Nephron progenitor cell (in vitro differentiated cells): Measurements from ENCODE around the gene KDM2B.

Source experiments
- DNase-seq: peaks from one replicate; pipeline ENCODE4 v3.0.0; 2021
- H3K27ac Mint-ChIP-seq: 2 replicates; pipeline ENCODE4 v1.8.0; 2021; ENCODE audit warnings: mild to moderate bottlenecking, moderate library complexity, mixed read lengths
- H3K27me3 Mint-ChIP-seq: 2 replicates; pipeline ENCODE4 v1.8.0; 2021; ENCODE audit warnings: mild to moderate bottlenecking, low read depth, mixed read lengths; ENCODE audit not compliant: poor library complexity
- H3K36me3 Mint-ChIP-seq: 2 replicates; pipeline ENCODE4 v1.8.0; 2021; ENCODE audit warnings: low read depth, mixed read lengths
- H3K4me1 Mint-ChIP-seq: 2 replicates; pipeline ENCODE4 v1.8.0; 2021; ENCODE audit warnings: mixed read lengths
- H3K4me3 Mint-ChIP-seq: 2 replicates; pipeline ENCODE4 v1.8.0; 2021; ENCODE audit warnings: mild to moderate bottlenecking, moderate library complexity, mixed read lengths
- H3K9me3 Mint-ChIP-seq: 2 replicates; pipeline ENCODE4 v1.8.0; 2021; ENCODE audit warnings: mild to moderate bottlenecking, moderate library complexity, mixed read lengths
- TF ChIP-seq, protein P1 (sequence below): fragments of 200-600 bp; sonication (generic); IDR thresholded peaks from 2 replicates; pipeline ENCODE4 v1.5.0; 2021; ENCODE audit warnings: antibody characterized with exemption

KDM2B gene

GRCh38 chr12:121620333-121620891 is 39.6 kb upstream of the KDM2B start:
- TF ChIP-seq, protein P1, sequence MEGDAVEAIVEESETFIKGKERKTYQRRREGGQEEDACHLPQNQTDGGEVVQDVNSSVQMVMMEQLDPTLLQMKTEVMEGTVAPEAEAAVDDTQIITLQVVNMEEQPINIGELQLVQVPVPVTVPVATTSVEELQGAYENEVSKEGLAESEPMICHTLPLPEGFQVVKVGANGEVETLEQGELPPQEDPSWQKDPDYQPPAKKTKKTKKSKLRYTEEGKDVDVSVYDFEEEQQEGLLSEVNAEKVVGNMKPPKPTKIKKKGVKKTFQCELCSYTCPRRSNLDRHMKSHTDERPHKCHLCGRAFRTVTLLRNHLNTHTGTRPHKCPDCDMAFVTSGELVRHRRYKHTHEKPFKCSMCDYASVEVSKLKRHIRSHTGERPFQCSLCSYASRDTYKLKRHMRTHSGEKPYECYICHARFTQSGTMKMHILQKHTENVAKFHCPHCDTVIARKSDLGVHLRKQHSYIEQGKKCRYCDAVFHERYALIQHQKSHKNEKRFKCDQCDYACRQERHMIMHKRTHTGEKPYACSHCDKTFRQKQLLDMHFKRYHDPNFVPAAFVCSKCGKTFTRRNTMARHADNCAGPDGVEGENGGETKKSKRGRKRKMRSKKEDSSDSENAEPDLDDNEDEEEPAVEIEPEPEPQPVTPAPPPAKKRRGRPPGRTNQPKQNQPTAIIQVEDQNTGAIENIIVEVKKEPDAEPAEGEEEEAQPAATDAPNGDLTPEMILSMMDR = no peak
- H3K9me3 Mint-ChIP-seq = no peaks in the 10 kb centered on the region
- peaks cover 32% of the 10 kb centered on the region for H3K4me1 Mint-ChIP-seq
- no peak for DNase-seq
- no peaks in the 10 kb centered on the region for H3K36me3 Mint-ChIP-seq
- H3K27ac Mint-ChIP-seq = peak overlapping the region; percentile 96
- no peaks in the 10 kb centered on the region for H3K27me3 Mint-ChIP-seq
- H3K4me3 Mint-ChIP-seq = no peak overlapping the region

DNA sequence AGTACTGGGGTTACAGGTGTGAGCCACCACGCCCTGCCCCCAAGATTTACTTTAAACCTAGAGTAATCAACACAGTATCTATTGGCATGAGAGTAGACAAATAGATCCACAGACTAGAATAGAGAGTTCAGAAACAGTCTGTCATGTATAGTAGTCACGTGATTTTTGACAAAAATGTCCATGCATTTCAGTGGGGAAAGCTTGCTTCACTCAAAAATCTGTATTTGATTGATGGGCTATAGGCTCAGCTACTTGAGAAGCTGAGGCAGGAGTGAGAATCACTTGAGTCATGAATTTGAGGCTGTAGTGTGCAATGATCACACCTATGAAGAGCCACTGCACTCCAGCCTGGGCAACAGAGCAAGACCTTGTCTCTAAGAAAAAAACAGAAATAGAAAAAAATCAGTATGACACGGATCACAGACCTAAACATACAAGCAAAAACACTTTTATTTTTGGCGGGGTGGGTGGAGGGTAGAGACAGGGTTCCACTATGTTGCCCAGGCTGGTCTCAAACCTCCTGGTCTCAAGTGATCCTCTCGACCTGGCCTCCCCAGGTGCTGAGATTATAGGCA is 37.9 kb upstream of the KDM2B start:
- Mint-ChIP-seq H3K9me3 (no peaks in the 10 kb centered on the region), H3K4me3 (no peak overlapping the region), H3K27me3 (peaks cover 2% of the 10 kb centered on the region), H3K36me3 (no peaks in the 10 kb centered on the region), H3K27ac (peak overlapping the region; percentile 87), H3K4me1 (peaks cover 35% of the 10 kb centered on the region)
- TF ChIP-seq, protein P1 = no peak
- no peak for DNase-seq

DNA sequence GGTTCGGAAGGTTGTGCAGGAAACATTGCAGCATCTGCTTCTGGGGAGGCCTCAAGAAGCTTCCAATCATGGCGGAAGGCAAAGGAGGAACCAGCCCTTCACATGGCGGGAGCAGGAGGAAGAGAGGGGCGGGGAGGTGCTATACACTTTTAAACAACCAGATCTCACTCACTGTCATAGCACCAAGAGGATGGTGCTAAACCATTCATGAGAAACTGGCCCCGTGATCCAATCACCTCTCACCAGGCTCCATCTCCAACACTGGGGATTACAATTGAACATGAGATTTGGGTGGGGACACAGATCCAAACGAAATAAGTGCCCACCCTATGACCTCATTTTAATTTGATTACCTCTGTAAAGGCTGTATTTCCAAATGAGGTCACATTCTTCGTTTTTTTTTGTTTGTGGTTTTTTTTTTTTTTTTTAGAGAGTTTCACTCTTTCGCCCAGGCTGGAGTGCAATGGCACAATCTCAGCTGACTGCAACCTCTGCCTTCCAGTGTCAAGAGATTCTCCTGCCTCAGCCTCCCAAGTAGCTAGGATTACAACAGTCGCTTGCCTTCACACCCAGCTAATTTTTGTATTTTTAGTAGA is 34.1 kb upstream of the KDM2B start:
- H3K9me3 Mint-ChIP-seq = peaks cover 2% of the 10 kb centered on the region
- H3K27ac Mint-ChIP-seq = peak overlapping the region; percentile 69

DNA sequence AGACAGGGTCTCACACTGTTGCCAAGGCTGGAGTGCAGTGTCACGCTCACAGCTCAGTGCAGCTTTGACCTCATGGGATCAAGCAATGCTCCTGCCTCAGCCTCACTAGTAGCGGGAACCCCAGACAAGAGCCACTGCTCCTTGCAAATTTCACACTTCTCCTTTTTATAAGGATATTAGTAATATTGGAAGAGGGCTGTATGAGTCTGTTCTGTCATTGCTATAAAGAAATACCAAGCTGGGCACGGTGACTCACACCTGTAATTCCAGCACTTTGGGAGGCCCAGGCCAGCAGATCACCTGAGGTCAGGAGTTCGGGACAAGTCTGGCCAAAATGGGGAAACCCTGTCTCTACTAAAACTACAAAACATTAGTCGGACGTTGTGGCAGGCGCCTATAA is 32.6 kb upstream of the KDM2B start:
- Mint-ChIP-seq H3K4me3 (no peak overlapping the region), H3K36me3 (peaks cover 11% of the 10 kb centered on the region), H3K4me1 (peaks cover 40% of the 10 kb centered on the region), H3K9me3 (peaks cover 9% of the 10 kb centered on the region), H3K27me3 (peaks cover 5% of the 10 kb centered on the region), H3K27ac (no peak overlapping the region)
- TF ChIP-seq, protein P1 = no peak
- DNase-seq = no peak

More for the DNA sequence above, 34.1 kb upstream of the KDM2B start:
- TF ChIP-seq, protein P1 = no peak
- H3K27me3 Mint-ChIP-seq = peaks cover 2% of the 10 kb centered on the region
- no peak for DNase-seq
- peaks cover 3% of the 10 kb centered on the region for H3K36me3 Mint-ChIP-seq
- peaks cover 41% of the 10 kb centered on the region for H3K4me1 Mint-ChIP-seq
- no peak overlapping the region for H3K4me3 Mint-ChIP-seq

GRCh38 chr12:121611306-121611705 is 30.5 kb upstream of the KDM2B start:
- H3K27ac Mint-ChIP-seq = peak overlapping the region; percentile 88
- H3K27me3 Mint-ChIP-seq = peaks cover 8% of the 10 kb centered on the region
- TF ChIP-seq, protein P1 = no peak
- peak; percentile 30 for DNase-seq
- no peak overlapping the region for H3K4me3 Mint-ChIP-seq
- H3K9me3 Mint-ChIP-seq = peaks cover 14% of the 10 kb centered on the region
- H3K4me1 Mint-ChIP-seq = peaks cover 40% of the 10 kb centered on the region
- peaks cover 15% of the 10 kb centered on the region for H3K36me3 Mint-ChIP-seq
